Lung (tissue), 12 donors: Measurements from ENCODE around the gene CPB2. TPM values are rescaled to one million over a fixed set of nuclear protein-coding genes. Genes with fewer than 3 reads are reported as not detected.

ENCODE experiments used
- ATAC-seq: fragments of 200-7000 bp; cut with Tn5 transposase; one replicate; pipeline ENCODE4 v1.9.1; 2020; ENCODE audit warnings: moderate number of reproducible peaks; ENCODE audit not compliant: insufficient read depth, low FRiP score
- DNase-seq, 3 donors: peaks; one replicate each; pipeline ENCODE4 v3.0.0-alpha.2; 2013 to 2017
- H3K27ac ChIP-seq, 2 donors: one replicate each; pipeline ENCODE4 v1.5.1; 2013; ENCODE audit warnings: mild to moderate bottlenecking in 2 of 2, moderate library complexity in 2 of 2, control low read depth in 1 of 2, inconsistent platforms in 1 of 2, low read depth in 1 of 2, low read length in 1 of 2
- H3K27me3 ChIP-seq, 3 donors: one replicate each; pipeline ENCODE4 v1.5.1; 2013; ENCODE audit warnings: low read length in 2 of 3; ENCODE audit not compliant: control insufficient read depth in 3 of 3, insufficient read depth in 3 of 3
- H3K36me3 ChIP-seq, 4 donors: one replicate each; pipeline ENCODE4 v1.5.1; 2013; ENCODE audit warnings: low read length in 4 of 4, mild to moderate bottlenecking in 1 of 4, moderate library complexity in 1 of 4; ENCODE audit not compliant: control insufficient read depth in 4 of 4, insufficient read depth in 4 of 4
- H3K4me1 ChIP-seq, 5 donors: one replicate each; pipeline ENCODE4 v1.5.1; 2013; ENCODE audit warnings: low read length in 5 of 5, mild to moderate bottlenecking in 2 of 5, moderate library complexity in 1 of 5; ENCODE audit not compliant: control insufficient read depth in 5 of 5, insufficient read depth in 5 of 5
- H3K4me3 ChIP-seq: one replicate; pipeline ENCODE4 v1.5.1; 2013; ENCODE audit warnings: mild to moderate bottlenecking, control low read depth, moderate library complexity
- H3K9ac ChIP-seq, 2 donors: one replicate each; pipeline ENCODE4 v1.5.1; 2013; ENCODE audit warnings: low read length in 2 of 2, control low read depth in 1 of 2; ENCODE audit not compliant: insufficient read depth in 1 of 2
- H3K9me3 ChIP-seq, 4 donors: one replicate each; pipeline ENCODE4 v1.5.1; 2013; ENCODE audit warnings: low read length in 3 of 4, mild to moderate bottlenecking in 1 of 4, moderate library complexity in 1 of 4; ENCODE audit not compliant: control insufficient read depth in 4 of 4, insufficient read depth in 3 of 4
- WGBS, 2 donors: extraction: QIAGEN DNeasy Blood & Tissue Kit; methylation state at CpG; one replicate each; pipeline ENCODE4 v1.1.7; 2013; 5-methylcytosine and 5-hydroxymethylcytosine counted together
- polyA plus RNA-seq, 2 donors: library from polyadenylated mRNA; stranded (reverse); fragments of 200-250 nt; gene quantifications; one replicate each; pipeline ENCODE4 v1.2.1, GENCODE V29; 2013
- total RNA-seq, 2 donors: library from RNA; depleted of rRNA in 1 of 2; stranded (reverse); fragments of >200 nt in 1 of 2; gene quantifications; one replicate each; pipeline ENCODE4 v1.2.1, GENCODE V29; 2014 to 2021
- TF ChIP-seq, protein P1 (sequence below): IDR thresholded peaks from 2 replicates; pipeline ENCODE4 v1.5.1; 2012; ENCODE audit warnings: mild to moderate bottlenecking; ENCODE audit errors: control extremely low read depth, extremely low read depth
- donor health status: control.
- donor health status: control.
- donor health status: Bipolar disorder and iron deficiency.
- donor health status: healthy.
- donor health status: DM: yes; HTN: yes; CAD: no.

CPB2 gene
- total and polyA plus RNA-seq, 4 donors: 1.7 to 19.7 (median 16.7) TPM; not detected in 1

DNA sequence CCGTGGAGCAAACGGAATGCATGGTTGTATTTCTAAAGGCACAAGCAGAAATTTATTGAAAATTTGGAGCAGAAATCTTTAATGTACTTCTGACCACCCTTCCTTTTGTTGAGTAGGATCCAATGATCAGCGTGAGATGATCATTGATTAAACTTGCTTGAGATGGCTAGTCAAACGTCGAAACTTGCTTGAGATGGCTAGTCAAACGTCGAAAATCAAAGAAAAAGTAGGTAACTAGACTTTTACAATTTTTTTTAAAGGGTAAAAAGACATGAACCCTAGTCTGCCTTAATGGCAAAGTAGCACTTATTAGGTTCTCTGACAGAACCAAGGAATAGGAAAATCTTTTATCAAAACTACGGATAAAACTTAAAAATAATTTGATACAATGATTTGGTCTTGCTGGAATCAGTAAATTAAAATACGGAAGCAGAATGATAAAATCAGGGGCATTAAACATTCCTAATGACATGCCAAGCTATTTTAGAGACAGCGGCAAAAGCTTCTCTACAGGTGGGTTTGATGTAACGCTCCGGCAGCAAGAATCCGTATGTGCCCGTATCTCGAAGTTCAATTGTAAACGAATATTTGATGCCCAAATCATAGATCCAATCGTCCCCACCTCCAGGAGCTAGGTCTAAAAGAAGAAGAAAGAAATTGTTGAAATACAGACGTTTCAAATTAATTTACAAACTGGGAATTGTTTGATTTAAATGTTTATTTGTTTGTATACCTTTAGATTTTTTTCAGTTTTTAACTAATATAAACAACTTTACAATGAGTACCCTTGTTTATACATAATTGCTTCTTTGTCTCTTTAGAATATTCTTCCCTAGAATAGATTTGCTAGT lies 51.4 kb downstream of the CPB2 start:
- H3K4me3 ChIP-seq: peak overlapping the region; percentile 97
- H3K27me3 ChIP-seq: no peaks in the 10 kb centered on the region
- H3K4me1 ChIP-seq: peaks cover 0 to 27% (median 5%) of the 10 kb centered on the region in 5 donors
- H3K27ac ChIP-seq: peak overlapping the region; percentile 38 to 76
- no peaks in the 10 kb centered on the region for H3K9me3 ChIP-seq
- 17% methylated on average over 18 of the region's 18 CpGs for whole genome bisulfite sequencing, 2 donors
- peaks cover 0 to 5% (median 0%) of the 10 kb centered on the region in 4 donors for H3K36me3 ChIP-seq
- TF ChIP-seq, protein P1, sequence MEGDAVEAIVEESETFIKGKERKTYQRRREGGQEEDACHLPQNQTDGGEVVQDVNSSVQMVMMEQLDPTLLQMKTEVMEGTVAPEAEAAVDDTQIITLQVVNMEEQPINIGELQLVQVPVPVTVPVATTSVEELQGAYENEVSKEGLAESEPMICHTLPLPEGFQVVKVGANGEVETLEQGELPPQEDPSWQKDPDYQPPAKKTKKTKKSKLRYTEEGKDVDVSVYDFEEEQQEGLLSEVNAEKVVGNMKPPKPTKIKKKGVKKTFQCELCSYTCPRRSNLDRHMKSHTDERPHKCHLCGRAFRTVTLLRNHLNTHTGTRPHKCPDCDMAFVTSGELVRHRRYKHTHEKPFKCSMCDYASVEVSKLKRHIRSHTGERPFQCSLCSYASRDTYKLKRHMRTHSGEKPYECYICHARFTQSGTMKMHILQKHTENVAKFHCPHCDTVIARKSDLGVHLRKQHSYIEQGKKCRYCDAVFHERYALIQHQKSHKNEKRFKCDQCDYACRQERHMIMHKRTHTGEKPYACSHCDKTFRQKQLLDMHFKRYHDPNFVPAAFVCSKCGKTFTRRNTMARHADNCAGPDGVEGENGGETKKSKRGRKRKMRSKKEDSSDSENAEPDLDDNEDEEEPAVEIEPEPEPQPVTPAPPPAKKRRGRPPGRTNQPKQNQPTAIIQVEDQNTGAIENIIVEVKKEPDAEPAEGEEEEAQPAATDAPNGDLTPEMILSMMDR: no peak
- no peak for ATAC-seq
- DNase-seq: peak in 2 of 3 donors; percentile 8 to 18
- H3K9ac ChIP-seq: peak overlapping the region; percentile 68 to 93

DNA sequence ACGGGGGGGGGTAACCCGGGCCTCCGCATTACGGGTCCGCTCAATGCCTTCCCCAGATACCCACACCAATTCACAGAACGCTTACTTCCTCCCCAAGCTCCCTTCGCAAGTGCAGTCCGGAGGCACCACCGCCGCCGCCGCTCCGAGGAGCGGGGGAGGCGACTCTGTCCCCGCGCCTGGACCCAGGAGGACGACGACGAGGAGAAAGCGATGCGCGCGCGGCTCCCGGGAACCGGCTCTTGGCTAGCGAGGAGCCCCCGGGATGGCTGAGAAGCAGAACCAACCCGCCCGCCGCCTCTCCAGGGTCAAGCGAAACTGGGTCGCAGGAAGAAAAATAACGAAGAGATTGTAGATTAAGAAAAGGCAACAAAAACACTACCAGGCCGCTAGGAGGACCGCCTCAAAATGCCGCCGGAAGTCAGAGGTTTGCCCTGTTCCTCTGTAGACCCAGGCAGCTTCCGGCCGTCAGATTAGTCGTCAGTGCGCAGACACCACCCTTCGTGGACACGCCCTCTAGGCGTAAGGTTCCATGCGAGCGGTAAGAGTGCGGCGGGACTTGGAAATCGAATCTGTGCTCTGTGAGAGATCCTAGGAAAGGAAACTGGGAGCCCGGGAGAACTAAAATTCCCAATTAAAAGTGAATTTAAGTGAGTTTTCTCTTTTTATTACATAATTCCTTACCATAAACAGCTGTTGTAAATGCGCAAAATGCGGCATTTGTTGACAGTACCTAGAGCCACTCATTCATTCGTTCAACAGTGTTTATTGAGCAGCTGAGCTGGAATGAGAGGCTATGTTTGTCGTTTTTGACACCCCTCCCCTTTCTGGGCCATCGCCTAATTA lies 52.3 kb downstream of the CPB2 start, which contains the start of gene ZC3H13:
Gene ZC3H13 (minus strand): TSS at position 428 of the 843 bp plus-strand sequence. CDS start 7,239 bp downstream, outside the sequence.
- peak within 1 kb of the TSS; percentile 97 for H3K4me3 ChIP-seq
- no peaks in the 10 kb centered on the region for H3K9me3 ChIP-seq
- H3K27ac ChIP-seq: peak within 1 kb of the TSS; percentile 92 to 99
- WGBS, 2 donors: 0% methylated on average over 57 of the region's 57 CpGs
- no peaks in the 10 kb centered on the region for H3K27me3 ChIP-seq
- TF ChIP-seq, protein P1: no peak
- ATAC-seq (peak; percentile 100), DNase-seq (peak; percentile 95 to 98 (median 98))
- peaks cover 0 to 5% (median 0%) of the 10 kb centered on the region in 4 donors for H3K36me3 ChIP-seq
- peaks cover 0 to 27% (median 5%) of the 10 kb centered on the region in 5 donors for H3K4me1 ChIP-seq
- H3K9ac ChIP-seq: peak within 1 kb of the TSS; percentile 93 to 96

DNA sequence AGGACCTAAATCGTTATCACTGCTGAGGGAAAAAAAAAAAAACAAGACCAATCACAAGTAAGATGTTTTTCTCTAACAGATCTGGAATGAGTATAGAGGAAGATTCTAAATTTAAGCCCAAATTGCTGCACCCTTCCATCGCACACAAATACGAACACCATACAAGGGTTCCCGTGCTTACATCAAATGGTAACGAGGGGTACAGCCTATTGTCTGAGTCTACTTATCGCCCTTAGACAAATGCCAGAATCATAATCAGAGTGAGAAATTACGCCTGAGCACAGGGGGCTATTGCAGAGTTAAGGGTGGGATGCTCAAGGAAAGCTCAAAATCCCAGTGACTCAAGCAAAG lies 52.9 kb downstream of the CPB2 start:
- Histone ChIP-seq H3K27ac (peak overlapping the region; percentile 92 to 99), H3K9ac (peak overlapping the region; percentile 93 to 96), H3K4me3 (peak overlapping the region; percentile 97), H3K36me3 (peaks cover 0 to 5% (median 0%) of the 10 kb centered on the region in 4 donors), H3K4me1 (peaks cover 0 to 27% (median 5%) of the 10 kb centered on the region in 5 donors), H3K9me3 (no peaks in the 10 kb centered on the region), H3K27me3 (no peaks in the 10 kb centered on the region)
- ATAC-seq (no peak), DNase-seq (peak in 1 of 3 donors; percentile 47)
- TF ChIP-seq, protein P1: no peak
- WGBS, 2 donors: 1 to 2% methylated on average over 7 of the region's 7 CpGs
